Gastrocnemius medialis (tissue), 4 donors: Measurements from ENCODE around the gene FLNB. TPM values are rescaled to one million over a fixed set of nuclear protein-coding genes. Genes with fewer than 3 reads are reported as not detected.

Source experiments
- ATAC-seq, 2 donors: fragments of 150-250 bp; one replicate each; pipeline ENCODE4 v1.9.1; 2016
- DNase-seq, 2 donors: peaks; one replicate each; pipeline ENCODE4 v3.0.0-alpha.2; 2019
- H3K27ac ChIP-seq, 4 donors: fragments of 200-600 bp; sonication (generic); 1 replicate in 1 of 4; 2 replicates in 3 of 4; pipeline ENCODE4 v1.5.1; 2016 to 2018; ENCODE audit warnings: mild to moderate bottlenecking in 2 of 4, moderate library complexity in 1 of 4
- H3K27me3 ChIP-seq, 3 donors: fragments of 200-600 bp; sonication (generic) in 2 of 3; 1 replicate in 1 of 3; 2 replicates in 2 of 3; pipeline versions ENCODE4 v1.5.1 to v1.6.0; 2016 to 2019; ENCODE audit warnings: mild to moderate bottlenecking in 1 of 3, moderate library complexity in 1 of 3
- H3K36me3 ChIP-seq, 2 donors: fragments of 200-600 bp; sonication (generic) in 1 of 2; one replicate each; pipeline ENCODE4 v1.5.1; 2017 to 2018
- H3K4me1 ChIP-seq, 2 donors: fragments of 200-600 bp; sonication (generic) in 1 of 2; one replicate each; pipeline ENCODE4 v1.5.1; 2016 to 2017; ENCODE audit warnings: mild to moderate bottlenecking in 2 of 2
- H3K4me3 ChIP-seq, 4 donors: fragments of 200-600 bp; sonication (generic) in 3 of 4; 1 replicate in 1 of 4; 2 replicates in 3 of 4; pipeline ENCODE4 v1.5.1; 2016 to 2019; ENCODE audit warnings: mild to moderate bottlenecking in 2 of 4
- H3K9me3 ChIP-seq, 3 donors: fragments of 200-600 bp; sonication (generic) in 2 of 3; 1 replicate in 1 of 3; 2 replicates in 2 of 3; pipeline ENCODE4 v1.5.1; 2016 to 2019
- POLR2A ChIP-seq, 2 donors: fragments of 450-650 bp; IDR thresholded peaks; one replicate each; pipeline ENCODE4 v1.6.1; 2017; ENCODE audit warnings: antibody characterized with exemption in 2 of 2, mild to moderate bottlenecking in 2 of 2, moderate library complexity in 2 of 2
- in situ Hi-C, 4 donors: fragments of 200-750 bp; cut with MboI; loops; one replicate each; pipeline versions ENCODE4 v1.15.0 to v1.8.0; 2017; ENCODE audit warnings: low sequenced_read_pairs in 4 of 4
- intact Hi-C: fragments of 100-400 bp; cut with DNase I; formaldehyde crosslinking; loops from one replicate; pipeline ENCODE4 v1.15.1; 2023; ENCODE audit warnings: low total_unique reads
- total RNA-seq, 4 donors: library from RNA; depleted of rRNA; stranded (reverse); fragments of >200 nt; gene quantifications; one replicate each; pipeline versions ENCODE4 v1.1.0 to v1.2.3, GENCODE V29; 2016
- TF ChIP-seq, protein P1 (sequence below), 5 experiments: fragments of 450-650 bp in 3 of 5; fragments of 200-600 bp in 2 of 5; sonication (generic) in 2 of 5; IDR thresholded peaks in 4 of 5; conservative IDR thresholded peaks in 1 of 5; 1 replicate in 4 of 5; 2 replicates in 1 of 5; pipeline ENCODE4 v1.5.1; 2016 to 2019; ENCODE audit warnings: antibody characterized with exemption in 5 of 5, mild to moderate bottlenecking in 3 of 5, moderate library complexity in 3 of 5

Gene FLNB
- total RNA-seq, 4 donors from 2014 or later, result 10.9 to 21.5 (median 12.0) TPM

DNA sequence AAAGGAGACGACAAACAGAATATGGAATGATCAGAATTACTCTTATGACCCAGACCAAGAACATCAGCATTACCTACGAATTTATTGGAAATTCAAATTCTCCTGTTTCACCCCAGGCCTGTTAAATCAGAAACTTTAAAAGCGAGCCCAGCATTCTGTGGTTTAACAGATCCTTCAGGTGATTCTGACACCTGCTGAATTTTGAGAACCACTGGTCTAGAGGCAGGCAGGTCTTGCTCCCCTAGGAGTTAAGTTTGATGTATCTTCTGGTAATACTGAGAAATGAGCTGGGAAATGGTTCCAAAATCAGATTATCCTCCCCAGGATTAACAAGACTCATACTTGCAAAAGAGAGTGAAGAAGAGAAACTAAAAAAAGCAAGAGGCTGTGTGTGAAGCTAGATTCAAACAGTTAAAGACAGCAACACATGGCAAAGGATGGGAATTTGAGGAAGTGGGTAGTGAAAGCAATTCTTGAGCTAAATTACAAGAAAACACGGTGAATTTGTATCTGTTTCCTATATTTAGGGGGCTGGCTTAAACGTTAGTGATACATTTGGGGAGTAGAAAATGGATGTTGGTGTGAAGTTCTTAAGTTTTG, 66.0 kb downstream of the FLNB start:
- no peaks in the 10 kb centered on the region for H3K36me3 ChIP-seq
- ATAC-seq (no peak), DNase-seq (no peak)
- TF ChIP-seq, protein P1, sequence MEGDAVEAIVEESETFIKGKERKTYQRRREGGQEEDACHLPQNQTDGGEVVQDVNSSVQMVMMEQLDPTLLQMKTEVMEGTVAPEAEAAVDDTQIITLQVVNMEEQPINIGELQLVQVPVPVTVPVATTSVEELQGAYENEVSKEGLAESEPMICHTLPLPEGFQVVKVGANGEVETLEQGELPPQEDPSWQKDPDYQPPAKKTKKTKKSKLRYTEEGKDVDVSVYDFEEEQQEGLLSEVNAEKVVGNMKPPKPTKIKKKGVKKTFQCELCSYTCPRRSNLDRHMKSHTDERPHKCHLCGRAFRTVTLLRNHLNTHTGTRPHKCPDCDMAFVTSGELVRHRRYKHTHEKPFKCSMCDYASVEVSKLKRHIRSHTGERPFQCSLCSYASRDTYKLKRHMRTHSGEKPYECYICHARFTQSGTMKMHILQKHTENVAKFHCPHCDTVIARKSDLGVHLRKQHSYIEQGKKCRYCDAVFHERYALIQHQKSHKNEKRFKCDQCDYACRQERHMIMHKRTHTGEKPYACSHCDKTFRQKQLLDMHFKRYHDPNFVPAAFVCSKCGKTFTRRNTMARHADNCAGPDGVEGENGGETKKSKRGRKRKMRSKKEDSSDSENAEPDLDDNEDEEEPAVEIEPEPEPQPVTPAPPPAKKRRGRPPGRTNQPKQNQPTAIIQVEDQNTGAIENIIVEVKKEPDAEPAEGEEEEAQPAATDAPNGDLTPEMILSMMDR (IDR thresholded peaks at IDR 0.05 in 4 of 5, conservative IDR thresholded peaks at IDR 0.05 in 1 of 5), result no peak
- no peak for TF ChIP-seq POLR2A (IDR thresholded peaks at IDR 0.05)
- intact Hi-C loops, result no loop called here
- peaks cover 0 to 6% of the 10 kb centered on the region in 2 donors for H3K4me1 ChIP-seq
- H3K4me3 ChIP-seq, result no peak overlapping the region
- in situ Hi-C loops, result no loop called here
- H3K9me3 ChIP-seq, result no peaks in the 10 kb centered on the region
- no peaks in the 10 kb centered on the region for H3K27me3 ChIP-seq
- H3K27ac ChIP-seq, result peak overlapping the region in 2 of 4 donors; percentile 39 to 44

DNA sequence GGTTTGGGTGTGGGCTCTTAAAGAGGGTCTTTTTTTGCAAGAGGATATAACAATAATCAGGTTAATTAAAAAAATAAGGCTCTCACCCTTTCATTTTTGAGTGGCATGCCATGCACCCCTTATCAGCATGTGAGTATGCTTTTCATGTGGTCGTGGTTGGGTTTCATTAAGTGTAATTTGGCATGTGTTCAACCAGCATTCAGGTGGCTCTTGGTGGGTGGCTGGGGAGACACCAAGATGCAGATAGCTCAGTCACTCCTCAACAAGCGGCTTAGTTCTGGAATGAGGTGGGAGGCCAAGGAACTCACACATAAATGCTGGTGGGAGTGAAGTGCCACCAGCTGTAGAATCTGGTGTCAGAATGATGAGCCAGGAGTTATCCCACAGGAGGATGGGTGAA, 66.8 kb downstream of the FLNB start:
- TF ChIP-seq POLR2A (IDR thresholded peaks at IDR 0.05), result no peak
- TF ChIP-seq, protein P1 (IDR thresholded peaks at IDR 0.05 in 4 of 5, conservative IDR thresholded peaks at IDR 0.05 in 1 of 5), result no peak
- H3K4me3 ChIP-seq, result no peak overlapping the region
- H3K27ac ChIP-seq, result no peak overlapping the region
- H3K36me3 ChIP-seq, result no peaks in the 10 kb centered on the region
- in situ Hi-C loops (no loop called here), intact Hi-C loops (no loop called here)
- H3K27me3 ChIP-seq, result no peaks in the 10 kb centered on the region
- peaks cover 0 to 6% of the 10 kb centered on the region in 2 donors for H3K4me1 ChIP-seq
- DNase-seq (no peak), ATAC-seq (no peak)
- no peaks in the 10 kb centered on the region for H3K9me3 ChIP-seq

DNA sequence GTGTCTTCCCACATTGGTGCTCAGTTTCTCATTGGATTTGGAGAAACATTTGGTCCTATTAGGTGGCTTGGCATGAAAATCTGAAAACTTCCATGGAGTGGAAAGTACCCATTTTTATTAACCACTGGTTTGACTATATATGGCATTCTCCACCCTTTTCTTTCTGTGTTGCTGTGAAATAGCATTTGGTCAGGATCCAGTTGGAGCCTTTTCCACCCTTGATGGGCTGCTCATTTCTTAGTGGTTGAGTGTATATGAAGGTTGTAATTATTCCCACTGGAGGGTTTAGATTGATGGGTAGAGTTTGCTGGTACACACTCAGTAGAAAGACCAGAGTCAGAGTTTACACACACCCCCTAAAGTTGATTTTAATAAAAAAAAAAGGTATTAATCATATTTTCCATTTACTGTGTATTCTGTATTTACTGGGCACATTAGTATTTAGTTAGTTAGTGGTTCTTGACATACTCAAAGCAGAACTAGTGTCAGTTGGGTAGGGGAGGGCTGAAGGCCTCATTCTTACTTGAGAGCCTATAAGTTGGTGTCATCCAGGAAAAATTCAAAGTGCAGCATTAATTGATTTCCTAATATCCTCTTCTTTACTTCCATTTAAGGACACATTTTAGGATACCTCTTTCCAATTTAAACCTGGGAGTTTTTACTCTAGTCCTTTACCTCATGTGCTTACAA, 69.5 kb downstream of the FLNB start:
- H3K27me3 ChIP-seq, result no peaks in the 10 kb centered on the region
- H3K27ac ChIP-seq, result no peak overlapping the region
- H3K9me3 ChIP-seq, result no peaks in the 10 kb centered on the region
- ATAC-seq (no peak), DNase-seq (no peak)
- TF ChIP-seq, protein P1 (IDR thresholded peaks at IDR 0.05 in 4 of 5, conservative IDR thresholded peaks at IDR 0.05 in 1 of 5), result no peak
- no peak for TF ChIP-seq POLR2A (IDR thresholded peaks at IDR 0.05)
- no peak overlapping the region for H3K4me3 ChIP-seq
- intact Hi-C loops, result no loop called here
- H3K36me3 ChIP-seq, result no peaks in the 10 kb centered on the region
- in situ Hi-C loops, result no loop called here
- peaks cover 2 to 6% of the 10 kb centered on the region in 2 donors for H3K4me1 ChIP-seq

DNA sequence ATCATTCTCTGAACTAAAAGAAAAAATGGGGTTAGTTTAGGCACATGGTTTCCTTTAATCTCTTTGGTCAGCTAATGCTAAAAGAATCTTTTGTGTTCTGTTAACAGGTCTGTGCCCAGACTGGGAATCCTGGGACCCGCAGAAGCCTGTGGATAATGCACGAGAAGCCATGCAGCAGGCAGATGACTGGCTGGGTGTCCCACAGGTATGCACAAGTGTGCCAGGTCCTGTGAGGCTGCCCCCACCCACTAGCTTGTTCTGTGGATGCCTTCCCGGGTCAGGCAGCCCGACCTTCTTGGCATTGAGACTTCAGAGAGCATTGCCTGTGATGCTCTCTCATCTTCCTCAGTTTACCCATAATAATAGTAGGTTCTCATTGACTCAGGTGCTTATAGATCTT, 70.4 kb downstream of the FLNB start:
- Histone ChIP-seq H3K4me1 (peaks cover 2 to 6% of the 10 kb centered on the region in 2 donors), H3K4me3 (no peak overlapping the region), H3K36me3 (no peaks in the 10 kb centered on the region), H3K27me3 (no peaks in the 10 kb centered on the region), H3K9me3 (no peaks in the 10 kb centered on the region), H3K27ac (no peak overlapping the region)
- in situ Hi-C loops, result no loop called here
- TF ChIP-seq POLR2A (IDR thresholded peaks at IDR 0.05), result no peak
- TF ChIP-seq, protein P1 (IDR thresholded peaks at IDR 0.05 in 4 of 5, conservative IDR thresholded peaks at IDR 0.05 in 1 of 5), result no peak
- intact Hi-C loops, result no loop called here
- no peak for DNase-seq
- ATAC-seq, result no peak
